HG03439 (cell line): ENCODE data around the gene GGT6.
"Not testable (repeated sequence)": the region's sequence is repeated elsewhere in the genome, so short reads cannot be mapped to it uniquely, and the experiment has no call there.

Experiments used
- ATAC-seq: cut with Tn5 transposase; IDR thresholded peaks from one replicate; pipeline ENCODE4 v1.9.1; 2021; ENCODE audit warnings: mild to moderate bottlenecking, moderate library complexity; ENCODE audit not compliant: unreplicated experiment

Gene GGT6

DNA sequence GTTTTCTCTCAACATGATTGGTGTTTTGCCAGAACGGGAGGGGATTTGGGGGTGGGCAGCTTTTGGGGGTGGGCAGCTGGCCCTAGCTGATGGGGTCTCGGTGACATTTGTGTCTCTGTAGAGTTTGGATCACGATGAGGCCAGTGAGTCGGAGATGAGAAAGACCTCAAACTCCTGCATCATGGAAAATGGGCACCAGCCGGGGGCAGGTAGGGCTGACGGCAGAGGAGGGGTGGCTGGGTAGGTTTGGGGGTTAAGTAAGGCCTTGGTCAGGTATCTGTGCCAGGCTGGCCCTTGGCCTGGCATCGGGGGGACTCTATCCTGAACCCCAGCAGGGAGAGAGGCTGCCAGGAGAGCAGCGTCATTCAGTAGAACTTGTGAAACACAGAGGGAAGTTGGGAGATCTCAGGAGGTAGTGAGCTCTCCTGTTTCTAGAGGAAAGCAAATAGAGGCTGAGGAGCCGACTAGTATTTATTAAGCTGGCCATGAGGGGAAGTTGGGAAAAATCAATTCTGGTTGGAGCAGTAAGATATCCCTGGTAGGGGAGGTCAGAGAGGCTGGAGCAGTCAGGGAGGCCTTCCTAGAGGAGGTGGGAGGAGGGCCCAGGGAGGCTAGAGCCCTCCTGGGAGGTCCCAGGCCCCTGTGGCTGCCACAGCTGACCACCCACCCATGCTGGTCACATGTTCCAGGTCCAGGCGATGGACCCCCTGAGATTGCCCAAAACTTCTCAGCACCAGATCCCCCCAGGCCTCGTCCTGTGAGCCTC, 32.0 kb upstream of the GGT6 start:
- no peak for ATAC-seq

DNA sequence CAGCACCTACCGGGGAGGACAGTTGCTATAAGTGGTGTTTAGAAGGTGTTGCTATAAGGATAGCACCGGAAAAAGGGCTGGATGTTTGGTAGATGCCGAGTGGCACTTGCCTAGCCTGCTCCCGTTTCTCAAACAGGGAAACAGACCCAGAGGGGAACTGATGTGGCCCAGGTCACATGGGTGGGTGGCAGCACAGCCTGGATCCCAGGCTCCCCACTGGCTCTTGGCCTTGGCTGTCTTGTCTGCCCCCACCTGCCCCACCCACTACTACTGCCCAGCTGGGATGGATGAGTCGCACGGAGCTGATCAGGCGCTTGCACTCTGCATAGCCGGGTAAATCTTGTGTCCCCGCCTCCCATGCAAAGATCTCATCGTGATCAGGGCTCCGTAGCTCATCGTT, 31.2 kb upstream of the GGT6 start:
- ATAC-seq, result no peak

DNA sequence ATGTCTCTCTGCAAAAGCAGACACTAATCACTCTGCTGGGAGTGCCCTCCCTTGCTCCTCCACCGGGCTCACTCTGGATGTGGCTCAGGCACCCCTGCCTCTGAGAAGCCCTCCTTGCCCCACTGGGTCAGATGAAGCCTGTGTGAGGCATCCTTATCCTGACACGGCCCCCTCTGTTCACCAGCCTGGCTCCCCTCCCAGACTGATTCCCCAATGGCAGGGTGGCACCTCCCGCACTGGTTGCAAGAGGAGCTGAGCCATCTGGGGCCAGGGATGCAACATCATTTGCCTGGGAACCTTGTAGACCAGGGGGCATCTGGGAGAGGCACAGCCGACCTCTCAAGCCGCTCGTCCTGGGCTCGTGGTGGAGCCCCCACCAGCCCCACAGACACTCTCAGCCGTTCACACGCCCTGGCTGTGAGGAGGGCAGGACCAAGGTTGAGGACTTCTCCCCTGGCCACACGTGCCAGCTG, 30.6 kb upstream of the GGT6 start:
- no peak for ATAC-seq

DNA sequence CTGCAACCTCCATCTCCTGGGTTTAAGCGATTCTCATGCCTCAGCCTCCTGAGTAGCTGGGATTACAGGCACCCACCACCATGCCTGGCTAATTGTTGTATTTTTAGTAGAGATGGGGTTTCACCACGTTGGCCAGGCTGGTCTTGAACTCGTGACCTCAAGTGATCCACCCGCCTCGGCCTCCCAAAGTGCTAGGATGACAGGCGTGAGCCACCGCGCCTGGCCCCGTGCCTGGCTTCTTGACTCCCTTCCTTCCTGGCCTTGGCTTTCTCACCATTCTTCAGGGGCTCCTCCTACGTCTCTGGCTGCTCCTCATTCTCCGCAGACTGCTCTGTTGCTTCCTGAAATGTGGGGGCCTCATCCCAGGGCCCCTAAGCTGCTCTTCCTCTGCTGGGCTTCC, 29.7 kb upstream of the GGT6 start:
- ATAC-seq, result not testable (repeated sequence)

DNA sequence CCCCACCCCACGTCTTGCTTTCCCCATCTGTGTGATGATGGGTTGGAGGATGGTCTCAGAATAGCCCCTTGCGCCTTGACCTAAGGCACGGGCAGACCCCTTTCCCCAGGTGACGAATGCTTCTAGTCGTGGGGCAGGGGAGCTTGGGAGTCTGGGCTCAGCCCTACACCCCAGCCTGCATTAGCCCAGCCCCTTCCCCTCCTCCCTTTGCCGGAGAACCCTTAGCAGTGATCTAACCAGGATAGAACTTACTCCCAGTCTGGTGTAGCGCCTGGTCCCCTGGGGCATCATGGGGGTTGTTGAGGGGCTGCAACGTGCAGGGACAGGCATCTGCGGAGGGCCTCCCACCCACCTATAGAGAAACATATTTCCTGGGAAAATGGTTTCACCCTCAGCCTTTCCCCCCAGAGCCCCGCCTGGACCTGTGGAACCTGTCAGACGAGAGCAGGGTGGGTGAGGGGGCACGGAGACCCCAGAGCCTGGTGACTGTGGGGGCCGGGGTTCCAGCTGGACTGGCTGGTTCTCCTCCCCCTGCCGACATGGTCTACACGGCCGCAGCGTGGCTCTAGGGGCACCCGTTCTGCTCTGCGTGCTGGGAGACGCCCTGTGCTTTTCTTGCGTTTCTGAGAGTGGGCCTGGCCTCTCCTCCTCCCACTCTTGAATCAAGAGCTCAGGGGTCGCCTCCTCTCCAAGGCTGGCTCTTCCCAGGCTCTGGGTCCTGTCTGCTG, 28.7 kb upstream of the GGT6 start:
- ATAC-seq, result no peak

DNA sequence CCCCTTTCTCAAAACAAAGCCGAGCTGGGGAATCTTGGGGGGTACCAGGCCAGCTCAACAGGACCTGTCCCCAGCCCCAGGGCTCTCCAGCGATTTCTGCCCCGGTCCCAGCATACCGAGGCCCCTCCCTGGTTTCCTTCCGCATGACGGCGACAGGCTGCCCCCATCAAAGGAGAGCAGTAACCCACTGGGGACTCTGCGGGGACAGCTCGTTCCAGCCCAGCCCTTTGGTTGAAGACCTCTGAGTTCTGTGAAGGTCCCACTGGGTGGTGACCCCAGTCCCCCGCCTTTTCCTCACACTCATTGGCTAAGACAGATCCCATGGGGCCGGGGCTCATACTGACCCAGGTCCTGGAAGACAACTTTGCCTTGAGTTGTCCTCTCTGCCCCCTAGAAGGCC, 28.0 kb upstream of the GGT6 start:
- ATAC-seq, result no peak

DNA sequence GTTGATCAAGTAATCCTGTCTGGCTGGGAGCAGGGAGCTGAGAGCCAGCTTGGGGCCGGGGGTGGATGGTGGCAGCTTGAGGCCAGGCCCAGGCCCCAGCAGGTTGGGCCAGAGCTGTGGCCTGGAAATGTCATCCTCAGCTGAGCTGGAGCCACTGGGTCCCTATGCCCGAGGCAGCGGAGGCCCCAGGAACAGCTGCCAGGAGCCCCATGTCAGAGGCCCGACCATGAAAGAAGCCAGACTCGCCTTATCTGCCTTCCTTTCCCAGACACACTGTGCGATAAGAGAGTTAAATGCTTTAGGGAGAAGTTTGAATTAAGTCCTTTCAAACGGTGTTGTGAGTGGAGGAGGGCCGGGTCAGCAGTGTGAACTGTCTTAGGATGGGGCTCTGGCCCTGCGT, 27.4 kb upstream of the GGT6 start:
- no peak for ATAC-seq

DNA sequence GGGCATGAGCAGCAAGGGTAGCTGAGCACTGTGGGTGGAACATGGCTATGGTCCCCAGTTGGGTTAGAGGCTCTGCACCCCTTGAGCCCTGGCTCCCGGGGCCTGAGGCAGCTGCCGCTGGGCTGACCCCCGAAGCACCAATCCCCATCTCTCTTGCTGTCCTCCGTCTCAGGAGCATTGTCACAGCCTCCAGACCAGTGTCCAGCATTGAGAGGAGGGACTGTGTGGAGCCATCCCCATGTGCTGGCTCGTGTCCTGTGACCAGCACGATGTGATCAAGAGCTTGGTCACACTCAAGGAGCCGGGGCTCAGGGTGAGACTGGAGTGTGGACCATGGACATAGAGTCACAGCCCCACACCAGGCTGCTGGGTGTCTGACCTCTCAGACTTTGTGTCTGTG, 26.8 kb upstream of the GGT6 start:
- no peak for ATAC-seq

DNA sequence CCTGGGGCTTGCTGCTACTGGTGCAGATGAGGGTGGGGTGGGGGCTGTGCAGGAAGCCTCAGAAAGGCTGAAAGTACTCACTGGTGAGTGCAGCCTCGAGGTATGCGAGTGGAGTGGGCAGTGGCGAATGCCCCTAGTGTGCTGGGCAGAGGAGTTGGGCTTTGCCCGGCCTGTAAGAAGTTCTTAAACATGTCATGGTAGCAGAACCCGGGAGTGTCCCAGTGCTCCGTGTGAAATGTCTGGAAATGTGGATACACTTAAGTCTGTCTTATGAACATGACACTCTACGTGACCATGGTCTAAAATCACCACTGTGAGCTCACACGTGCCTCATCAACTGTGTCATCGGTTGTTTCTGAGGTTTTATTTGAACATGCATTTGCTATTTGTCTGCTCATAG, 25.7 kb upstream of the GGT6 start:
- no peak for ATAC-seq

DNA sequence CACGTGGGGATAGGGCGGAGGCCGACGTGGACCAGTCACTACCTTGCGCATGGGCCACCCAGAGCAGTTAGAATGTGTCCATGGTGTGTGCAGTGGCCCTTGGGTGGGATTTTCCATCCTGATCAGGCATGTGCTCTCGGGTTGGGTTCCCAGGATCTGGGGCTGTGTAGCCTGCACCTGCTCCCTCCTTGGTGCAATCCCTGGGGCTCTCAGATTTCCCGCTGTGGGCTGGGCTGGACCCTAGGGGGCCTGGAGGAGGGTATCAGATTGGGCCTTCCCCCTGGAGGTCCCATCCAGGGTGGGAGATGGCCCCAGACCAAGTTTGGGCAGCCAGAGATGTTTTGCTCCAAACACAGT, 25.2 kb upstream of the GGT6 start:
- no peak for ATAC-seq

DNA sequence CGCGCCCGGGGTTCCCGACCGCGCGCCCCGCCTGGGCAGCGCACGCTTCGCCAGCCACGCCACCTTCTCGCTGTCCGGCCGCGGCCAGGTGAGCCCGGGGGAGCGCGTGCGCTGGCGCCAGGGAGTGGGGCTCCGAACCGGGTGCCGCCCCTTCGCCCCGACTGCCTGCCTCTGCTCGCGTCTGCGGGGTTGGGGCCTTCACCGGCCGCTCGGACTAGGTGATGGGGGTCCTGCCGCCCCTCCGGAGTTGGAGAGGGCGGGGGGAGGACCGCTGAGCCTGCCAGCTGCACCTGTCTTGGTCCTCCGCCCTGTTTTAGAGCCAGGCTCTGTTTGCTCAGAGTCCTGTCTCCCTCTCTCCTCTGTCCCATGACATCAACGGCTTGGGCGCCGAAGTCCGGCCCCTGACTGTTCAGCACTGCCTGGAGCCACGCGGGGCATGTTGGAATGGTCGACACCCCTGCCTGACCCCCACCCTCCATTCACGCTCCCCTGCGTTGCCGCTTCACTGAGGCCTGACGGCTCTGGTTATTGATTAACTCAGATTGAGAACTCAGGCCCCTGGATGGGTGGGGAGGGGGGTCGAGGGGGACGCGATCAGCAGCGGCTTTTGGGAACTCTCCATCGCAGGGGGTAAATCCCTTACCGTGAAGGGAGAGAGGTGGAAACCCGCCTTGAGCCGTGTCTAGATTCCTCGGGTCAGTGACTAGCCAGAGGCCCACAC, 24.7 kb upstream of the GGT6 start:
- ATAC-seq, result no peak

DNA sequence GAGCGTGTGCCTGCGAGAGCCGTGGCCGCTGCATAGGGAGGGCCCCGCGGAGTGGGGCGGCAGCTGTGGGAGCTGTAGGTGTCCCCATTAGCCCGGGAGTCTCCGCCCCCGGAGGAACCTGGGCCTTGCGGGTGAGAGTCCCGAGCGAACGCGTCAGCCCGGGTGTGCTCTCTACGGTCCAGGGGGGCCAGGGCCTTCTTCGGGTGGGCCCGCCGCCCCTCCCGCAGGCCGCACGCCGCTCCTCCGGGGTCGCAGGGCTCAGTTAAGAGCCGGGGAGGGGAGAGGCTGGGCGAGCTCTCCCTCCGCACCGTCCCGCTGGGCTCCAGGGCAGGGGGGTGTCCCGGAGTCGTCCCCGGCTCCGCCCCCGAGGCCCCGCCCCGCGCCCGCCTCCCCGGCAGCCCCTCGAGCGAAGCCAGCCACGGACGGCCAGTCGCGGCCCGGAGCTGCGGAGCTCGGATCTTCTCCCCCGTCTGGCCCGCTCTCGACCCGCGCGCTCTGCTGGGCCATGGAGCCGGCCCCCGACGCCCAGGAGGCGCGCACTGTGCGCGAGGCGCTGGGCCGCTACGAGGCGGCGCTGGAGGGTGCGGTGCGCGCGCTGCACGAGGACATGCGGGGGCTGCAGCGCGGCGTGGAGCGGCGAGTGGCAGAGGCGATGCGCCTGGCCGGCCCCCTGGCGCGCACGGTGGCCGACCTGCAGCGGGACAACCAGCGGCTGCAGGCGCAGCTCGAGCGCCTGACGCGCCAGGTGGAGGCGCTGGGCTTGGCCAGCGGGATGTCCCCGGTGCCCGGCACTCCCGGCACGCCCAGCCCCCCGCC, 23.9 kb upstream of the GGT6 start, which contains the start of gene SMTNL2:
Gene SMTNL2 (plus strand): TSS at position 429 of the 816 bp plus-strand sequence. CDS start 77 bp downstream, at position 506.
- no peak for ATAC-seq

DNA sequence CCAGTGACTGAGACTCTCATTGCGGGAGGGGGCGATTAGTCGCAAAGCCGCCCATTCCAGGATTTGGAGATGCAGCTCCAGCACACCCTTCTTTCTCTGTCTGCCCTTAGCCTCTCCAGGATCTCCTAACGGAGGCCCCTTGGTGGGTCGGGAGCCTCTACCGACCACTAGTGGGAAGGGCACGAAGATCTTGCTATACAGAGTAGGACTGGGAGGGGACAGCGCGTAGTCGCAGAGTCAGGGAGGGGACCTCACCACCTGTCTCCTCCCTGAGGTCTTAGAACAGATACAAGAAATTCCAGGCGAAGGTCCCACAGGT, 23.4 kb upstream of the GGT6 start:
- ATAC-seq, result no peak

DNA sequence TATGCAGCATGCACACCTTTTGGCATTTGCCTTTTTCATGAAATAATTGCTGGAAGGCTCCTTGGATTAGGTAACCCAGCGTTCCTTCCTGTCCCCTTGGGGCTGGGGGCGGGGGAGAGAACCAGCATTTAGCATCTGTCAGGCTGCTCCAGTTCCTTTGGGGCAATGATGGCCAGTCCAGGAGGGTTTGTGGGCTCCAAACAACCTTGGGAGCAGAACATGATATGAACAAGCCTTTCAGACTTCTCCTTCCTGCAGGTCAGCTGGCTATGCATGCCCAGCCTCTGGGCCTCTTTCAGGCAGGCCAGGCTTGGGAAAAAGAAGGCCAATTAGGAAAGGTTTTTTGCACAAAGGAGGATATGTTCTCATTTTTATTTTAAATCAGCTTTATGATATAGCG, 22.8 kb upstream of the GGT6 start:
- ATAC-seq, result no peak

DNA sequence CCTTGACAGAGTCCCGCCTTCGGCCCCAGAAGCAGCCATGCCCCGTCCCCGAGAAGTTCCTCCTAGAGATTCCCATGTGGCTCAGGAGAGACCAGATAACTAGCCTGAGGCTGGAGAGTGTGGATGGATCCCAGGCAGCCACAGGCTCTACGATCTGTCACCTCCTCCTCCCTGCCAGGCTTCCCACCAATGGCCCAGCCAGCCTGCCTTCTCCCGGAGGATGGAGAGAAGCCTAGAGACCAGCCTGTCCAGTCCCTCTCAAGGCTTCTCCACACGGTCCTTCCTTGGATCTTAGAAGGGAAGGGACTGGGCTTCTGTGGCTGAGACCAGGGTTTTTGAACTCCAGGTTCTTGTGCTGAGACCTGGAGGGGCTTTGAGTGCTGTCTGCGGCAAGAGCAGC, 22.3 kb upstream of the GGT6 start:
- ATAC-seq, result no peak

DNA sequence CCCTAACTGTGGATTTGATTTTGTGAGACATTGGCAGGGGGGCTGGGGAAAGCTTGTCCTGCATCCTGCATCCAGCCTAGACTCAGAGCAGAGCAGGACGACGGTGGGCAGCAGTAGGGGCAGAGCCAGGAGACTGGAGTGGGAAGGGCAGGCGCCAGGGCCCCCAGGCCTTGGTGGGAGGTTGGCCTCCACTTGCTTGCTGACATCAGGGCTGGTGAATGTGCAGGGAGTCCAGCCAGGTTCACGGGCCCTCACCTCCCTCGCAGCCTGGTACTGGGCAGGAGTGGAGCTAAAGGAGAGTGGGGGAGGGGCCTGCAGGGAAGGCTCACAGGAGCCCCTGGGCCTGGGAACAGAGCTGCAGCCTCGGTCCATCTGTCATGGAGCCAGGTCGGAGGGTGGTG, 21.7 kb upstream of the GGT6 start:
- no peak for ATAC-seq

DNA sequence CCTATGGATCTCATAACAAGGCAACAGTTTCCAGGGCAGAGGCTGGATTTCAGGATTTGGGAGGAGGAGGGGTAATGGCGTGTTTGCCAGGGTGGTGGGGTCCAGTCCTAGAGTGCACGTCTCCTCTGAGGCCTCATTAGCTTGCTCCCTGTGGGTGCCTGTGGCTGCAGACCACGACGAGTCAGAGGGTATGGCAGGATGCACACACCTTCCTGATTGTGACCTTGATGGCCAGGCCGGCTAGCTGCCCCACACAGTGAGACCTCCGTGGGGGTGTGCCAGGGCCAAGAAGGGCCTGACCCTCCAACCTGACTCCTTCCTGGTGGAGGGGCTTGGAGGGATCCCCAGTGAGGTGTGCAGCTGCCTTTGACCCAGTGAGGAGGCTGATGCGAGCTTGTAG, 19.9 kb upstream of the GGT6 start:
- no peak for ATAC-seq

DNA sequence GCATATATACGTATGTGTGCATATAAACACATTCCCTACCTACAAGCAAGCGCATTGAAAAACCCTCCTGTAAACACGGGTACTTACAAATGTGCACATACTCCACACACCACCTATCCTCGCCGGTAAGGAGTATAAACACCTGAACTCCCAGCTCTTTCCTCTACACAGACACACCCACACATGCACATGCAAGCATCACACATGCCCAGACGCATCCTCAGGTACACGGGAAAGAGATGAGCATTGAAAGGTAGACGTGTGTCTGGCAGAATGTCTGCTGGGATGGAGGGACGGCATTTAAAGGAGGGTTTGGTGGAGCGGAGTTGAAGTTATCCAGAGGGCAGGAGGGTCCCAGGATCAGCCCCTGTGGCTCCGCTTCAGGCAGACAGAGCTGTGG, 19.3 kb upstream of the GGT6 start:
- no peak for ATAC-seq

DNA sequence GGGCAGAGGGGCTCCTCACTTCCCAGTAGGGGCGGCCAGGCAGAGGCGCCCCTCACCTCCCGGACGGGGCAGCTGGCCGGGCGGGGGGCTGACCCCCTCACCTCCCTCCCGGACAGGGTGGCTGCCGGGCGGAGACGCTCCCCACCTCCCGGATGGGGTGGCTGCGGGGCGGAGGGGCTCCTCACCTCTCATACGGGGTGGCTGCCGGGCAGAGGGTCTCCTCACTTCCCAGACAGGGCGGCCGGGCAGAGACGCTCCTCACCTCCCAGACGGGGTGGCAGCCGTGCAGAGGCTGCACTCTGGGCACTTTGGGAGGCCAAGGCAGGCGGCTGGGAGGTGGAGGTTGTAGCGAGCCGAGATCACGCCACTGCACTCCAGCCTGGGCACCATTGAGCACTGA, 18.0 kb upstream of the GGT6 start:
- ATAC-seq, result not testable (repeated sequence)

DNA sequence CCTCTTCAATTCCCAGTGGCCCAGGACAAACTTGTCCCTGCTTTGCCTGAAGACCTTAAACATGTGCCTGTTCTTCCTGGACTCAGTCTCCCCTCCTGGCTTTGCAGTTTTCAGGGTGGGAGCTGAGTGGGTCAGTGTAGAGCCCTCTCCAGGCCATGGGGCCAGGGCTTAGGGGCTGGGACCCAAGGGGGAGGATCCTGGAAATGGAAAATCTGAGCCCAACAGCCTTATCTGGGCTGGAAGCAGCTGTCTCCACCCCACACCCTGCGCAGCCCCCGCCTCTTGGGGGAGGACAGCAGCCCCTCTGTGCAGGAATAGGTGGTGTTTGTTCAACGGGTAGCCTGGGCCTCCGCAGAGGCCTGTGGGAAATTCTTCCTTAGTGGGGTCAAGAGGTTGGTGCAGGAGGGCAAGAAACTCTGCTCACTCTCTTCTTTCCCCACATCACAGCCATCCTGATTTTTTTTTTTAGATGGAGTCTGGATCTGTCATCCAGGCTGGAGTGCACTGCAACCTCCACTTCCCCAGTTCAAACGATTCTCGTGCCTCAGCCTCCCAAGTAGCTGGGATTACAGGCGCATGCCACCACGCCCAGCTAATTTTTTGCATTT, 17.1 kb upstream of the GGT6 start:
- no peak for ATAC-seq
